C4-2B (cell line): Measurements from ENCODE around the gene CD80.

Experiments
- ZFX ChIP-seq: fragments of 450-650 bp; IDR thresholded peaks from 2 replicates; pipeline ENCODE4 v1.6.1; 2017
- TF ChIP-seq, protein P1 (sequence below): fragments of 450-650 bp; conservative IDR thresholded peaks from 2 replicates; pipeline ENCODE4 v1.5.1; 2017; ENCODE audit warnings: mild to moderate bottlenecking

DNA sequence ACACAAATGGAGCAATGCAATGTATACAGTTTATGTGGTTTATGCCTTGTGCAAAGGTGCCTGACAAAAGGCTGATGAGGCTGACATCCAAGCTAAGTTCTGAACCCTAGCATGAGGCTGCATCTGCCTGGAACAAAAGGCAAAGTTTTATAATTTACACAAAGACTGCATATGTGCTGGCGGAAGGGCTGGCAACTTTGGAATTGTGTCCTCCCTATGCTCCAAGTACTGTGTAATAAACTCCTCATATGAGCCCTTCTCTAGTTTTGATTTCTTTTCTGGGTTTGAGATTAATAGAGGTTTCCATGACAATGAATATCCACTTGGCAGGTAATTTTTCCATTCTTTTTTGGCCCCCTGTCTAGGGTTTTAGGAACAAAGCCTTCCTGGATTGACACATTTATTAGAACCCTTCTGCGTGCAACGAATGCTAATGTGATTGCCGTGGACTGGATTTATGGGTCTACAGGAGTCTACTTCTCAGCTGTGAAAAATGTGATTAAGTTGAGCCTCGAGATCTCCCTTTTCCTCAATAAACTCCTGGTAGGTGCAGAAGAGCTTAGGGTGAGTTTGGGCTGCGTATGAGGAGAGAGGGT lies 49.1 kb upstream of the CD80 start:
- TF ChIP-seq, protein P1, sequence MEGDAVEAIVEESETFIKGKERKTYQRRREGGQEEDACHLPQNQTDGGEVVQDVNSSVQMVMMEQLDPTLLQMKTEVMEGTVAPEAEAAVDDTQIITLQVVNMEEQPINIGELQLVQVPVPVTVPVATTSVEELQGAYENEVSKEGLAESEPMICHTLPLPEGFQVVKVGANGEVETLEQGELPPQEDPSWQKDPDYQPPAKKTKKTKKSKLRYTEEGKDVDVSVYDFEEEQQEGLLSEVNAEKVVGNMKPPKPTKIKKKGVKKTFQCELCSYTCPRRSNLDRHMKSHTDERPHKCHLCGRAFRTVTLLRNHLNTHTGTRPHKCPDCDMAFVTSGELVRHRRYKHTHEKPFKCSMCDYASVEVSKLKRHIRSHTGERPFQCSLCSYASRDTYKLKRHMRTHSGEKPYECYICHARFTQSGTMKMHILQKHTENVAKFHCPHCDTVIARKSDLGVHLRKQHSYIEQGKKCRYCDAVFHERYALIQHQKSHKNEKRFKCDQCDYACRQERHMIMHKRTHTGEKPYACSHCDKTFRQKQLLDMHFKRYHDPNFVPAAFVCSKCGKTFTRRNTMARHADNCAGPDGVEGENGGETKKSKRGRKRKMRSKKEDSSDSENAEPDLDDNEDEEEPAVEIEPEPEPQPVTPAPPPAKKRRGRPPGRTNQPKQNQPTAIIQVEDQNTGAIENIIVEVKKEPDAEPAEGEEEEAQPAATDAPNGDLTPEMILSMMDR: no peak
- TF ChIP-seq ZFX: no peak
